Measurements from ENCODE around the gene C11orf91.

Gene C11orf91

DNA sequence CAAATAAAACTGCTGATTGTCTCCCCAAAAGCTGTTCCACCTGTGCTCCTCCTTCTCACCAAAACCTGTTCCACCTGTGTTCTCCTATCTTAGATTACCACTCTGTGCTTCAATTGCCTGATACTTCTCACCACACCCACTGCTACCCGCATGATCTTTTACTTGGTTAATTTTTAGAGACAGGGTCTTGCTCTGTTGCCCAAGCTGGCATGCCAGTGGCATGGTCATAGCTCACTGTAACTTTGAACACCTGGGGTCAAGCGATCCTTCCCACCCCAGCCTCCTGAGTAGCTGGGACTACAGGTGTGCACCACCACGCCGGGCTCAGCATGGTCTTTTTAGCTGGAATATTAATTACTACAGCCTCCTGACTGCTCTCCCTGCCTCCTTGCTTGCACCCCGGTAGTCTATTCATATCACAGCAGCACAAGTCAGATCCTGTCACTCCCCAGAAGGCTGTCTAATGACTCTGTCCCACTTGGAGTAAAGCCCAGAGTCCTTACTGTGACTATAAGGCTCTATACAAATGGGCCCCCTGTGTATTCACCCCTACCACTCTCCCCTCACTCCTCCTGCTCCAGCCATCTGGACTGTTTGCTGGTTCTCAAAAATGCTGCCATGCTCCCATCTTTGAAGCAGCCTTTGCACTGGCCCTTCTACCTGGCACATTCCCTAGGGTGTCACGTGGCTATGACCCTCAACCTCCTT, 3.5 kb downstream of the C11orf91 start:
- H3K4me1 Mint-ChIP-seq, result peaks cover 30% of the 10 kb centered on the region
- H3K27me3 Mint-ChIP-seq (ENCODE audit: low read depth, poor library complexity), result peaks cover 20% of the 10 kb centered on the region
- TF ChIP-seq CTCF (IDR thresholded peaks at IDR 0.05), result no peak
- no peak overlapping the region for H3K27ac Mint-ChIP-seq
- H3K9me3 Mint-ChIP-seq, result no peaks in the 10 kb centered on the region
- no peaks in the 10 kb centered on the region for H3K36me3 Mint-ChIP-seq (ENCODE audit: low read depth)
- no peak for DNase-seq
- H3K4me3 Mint-ChIP-seq, result no peak overlapping the region

GRCh38 chr11:33696411-33696810, 4.2 kb downstream of the C11orf91 start:
- Mint-ChIP-seq H3K27me3 (ENCODE audit: low read depth, poor library complexity) (peaks cover 20% of the 10 kb centered on the region), H3K4me3 (no peak overlapping the region), H3K4me1 (peaks cover 30% of the 10 kb centered on the region), H3K36me3 (ENCODE audit: low read depth) (no peaks in the 10 kb centered on the region), H3K9me3 (no peaks in the 10 kb centered on the region), H3K27ac (no peak overlapping the region)
- DNase-seq, result no peak
- TF ChIP-seq CTCF (IDR thresholded peaks at IDR 0.05), result no peak

GRCh38 chr11:33695051-33695566, 5.5 kb downstream of the C11orf91 start:
- no peak for TF ChIP-seq CTCF (IDR thresholded peaks at IDR 0.05)
- Mint-ChIP-seq H3K27ac (no peak overlapping the region), H3K36me3 (ENCODE audit: low read depth) (no peaks in the 10 kb centered on the region), H3K4me3 (no peak overlapping the region), H3K9me3 (no peaks in the 10 kb centered on the region), H3K4me1 (peaks cover 32% of the 10 kb centered on the region), H3K27me3 (ENCODE audit: low read depth, poor library complexity) (peaks cover 20% of the 10 kb centered on the region)
- no peak for DNase-seq

GRCh38 chr11:33694346-33695050, 6.1 kb downstream of the C11orf91 start:
- no peak for DNase-seq
- Mint-ChIP-seq H3K4me3 (no peak overlapping the region), H3K4me1 (peaks cover 27% of the 10 kb centered on the region), H3K36me3 (ENCODE audit: low read depth) (no peaks in the 10 kb centered on the region), H3K27ac (no peak overlapping the region), H3K27me3 (ENCODE audit: low read depth, poor library complexity) (peaks cover 17% of the 10 kb centered on the region), H3K9me3 (no peaks in the 10 kb centered on the region)
- TF ChIP-seq CTCF (IDR thresholded peaks at IDR 0.05), result no peak

GRCh38 chr11:33692541-33692940, 8.1 kb downstream of the C11orf91 start:
- Mint-ChIP-seq H3K27ac (no peak overlapping the region), H3K4me3 (no peak overlapping the region)

More at GRCh38 chr11:33692541-33692940, 8.1 kb downstream of the C11orf91 start:
- no peak for TF ChIP-seq CTCF (IDR thresholded peaks at IDR 0.05)
- Mint-ChIP-seq H3K9me3 (no peaks in the 10 kb centered on the region), H3K27me3 (ENCODE audit: low read depth, poor library complexity) (peaks cover 19% of the 10 kb centered on the region), H3K36me3 (ENCODE audit: low read depth) (no peaks in the 10 kb centered on the region), H3K4me1 (peaks cover 21% of the 10 kb centered on the region)
- DNase-seq, result no peak

Data from nephron progenitor cell (in vitro differentiated cells).